Measurements from ENCODE around the gene FCER2. TPM values are rescaled to one million over a fixed set of nuclear protein-coding genes. Genes with fewer than 3 reads are reported as not detected.

Gene FCER2
- total and polyA plus RNA-seq, 2 of the 4 experiments (the other 2 are of a cell fraction), result not detected

DNA sequence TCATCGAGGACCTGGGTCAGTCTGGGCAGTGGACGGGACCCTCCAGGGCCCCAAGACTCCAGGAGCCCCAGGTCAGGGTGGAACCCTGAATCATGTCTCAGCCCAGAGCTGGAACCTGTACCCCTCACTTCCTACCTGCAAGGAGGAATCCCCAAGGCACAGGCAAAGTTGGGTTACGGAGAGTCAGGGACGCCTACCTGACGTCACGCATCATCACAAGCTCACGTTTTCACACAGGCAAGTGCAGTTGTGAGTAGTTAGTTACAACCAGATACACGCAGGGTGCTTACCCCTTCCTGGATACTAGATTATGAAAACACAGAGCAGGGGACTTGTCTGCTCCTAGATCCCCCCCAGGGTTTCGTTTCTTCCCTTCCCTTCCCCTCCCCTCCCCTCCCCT, 31.1 kb downstream of the FCER2 start:
- H3K4me2 ChIP-seq (ENCODE audit: low read depth, low read length), result no peak overlapping the region; the same call in 1 of the 2 replicates
- WGBS, 2 experiments (ENCODE audit: extremely low coverage in 2 of 2, insufficient read length in 1 of 2), result 33% methylated on average over 2 of the region's 9 CpGs; no CpG with 5 or more reads in 1 of the 2 experiments
- H3K4ac ChIP-seq (ENCODE audit: low read depth, low read length), result no peak overlapping the region
- H3K56ac ChIP-seq (ENCODE audit: extremely low read depth, insufficient read depth, low read length), result no peak overlapping the region
- peaks cover 4% of the 10 kb centered on the region; the same call in 1 of the 2 replicates for H3K9me3 ChIP-seq (ENCODE audit: control insufficient read depth, insufficient read depth, low read length)
- peaks cover 29% of the 10 kb centered on the region for H3K27me3 ChIP-seq (ENCODE audit: control insufficient read depth, insufficient read depth, low read length)
- H2BK120ac ChIP-seq (ENCODE audit: low read depth, low read length), result no peak overlapping the region
- ChIA-PET POLR2A (ENCODE audit: unreplicated experiment) (no interaction called here), CTCF (no interaction called here)
- no peak overlapping the region for H2BK20ac ChIP-seq (ENCODE audit: low read depth, low read length)
- H3K23ac ChIP-seq (ENCODE audit: low read depth, low read length), result no peak overlapping the region
- no peaks in the 10 kb centered on the region for H3K36me3 ChIP-seq (ENCODE audit: control insufficient read depth, insufficient read depth, low read length)
- no peak overlapping the region for H3K18ac ChIP-seq (ENCODE audit: low read depth, low read length)
- intact Hi-C loops (cut with micrococcal nuclease), result no loop called here
- no TSS peak for BruUV-seq (replicated peaks)
- in situ Hi-C loops (cut with MboI; ENCODE audit: low sequenced_read_pairs), result no loop called here
- H3K79me1 ChIP-seq (ENCODE audit: low read depth in 1 of 2, low read length in 2 of 2), result no peaks in the 10 kb centered on the region
- H3K4me3 ChIP-seq (ENCODE audit: insufficient read depth, low read depth, low read length), result no peak overlapping the region
- no peak overlapping the region for H3K14ac ChIP-seq (replicated peaks; ENCODE audit: low read depth, low read length)
- no peak overlapping the region for H2BK5ac ChIP-seq (ENCODE audit: low read depth, low read length, poor library complexity, severe bottlenecking)
- no peaks in the 10 kb centered on the region for H3K9me1 ChIP-seq (ENCODE audit: insufficient read depth, low read length)
- H4K8ac ChIP-seq (ENCODE audit: low read depth in 2 of 2, low read length in 2 of 2), result no peak overlapping the region
- ATAC-seq (ENCODE audit: low read depth) (no peak), DNase-seq (no peak)
- H3K9ac ChIP-seq (ENCODE audit: low read depth, low read length), result no peak overlapping the region
- no peak overlapping the region for H4K5ac ChIP-seq (ENCODE audit: low read depth, low read length)
- H2AK9ac ChIP-seq (replicated peaks; ENCODE audit: low read depth, low read length, poor library complexity), result no peak overlapping the region
- H2BK15ac ChIP-seq (ENCODE audit: low read depth, low read length), result no peak overlapping the region
- no peak overlapping the region for H3K27ac ChIP-seq (ENCODE audit: insufficient read depth, low read length)
- peak overlapping the region; percentile 80 for H2AFZ ChIP-seq (replicated peaks; ENCODE audit: low read length, poor library complexity)
- H2AK5ac ChIP-seq (ENCODE audit: low read depth, low read length), result no peak overlapping the region
- no peaks in the 10 kb centered on the region for H3K4me1 ChIP-seq (ENCODE audit: control insufficient read depth, insufficient read depth, low read length)
- TF ChIP-seq, protein P1, sequence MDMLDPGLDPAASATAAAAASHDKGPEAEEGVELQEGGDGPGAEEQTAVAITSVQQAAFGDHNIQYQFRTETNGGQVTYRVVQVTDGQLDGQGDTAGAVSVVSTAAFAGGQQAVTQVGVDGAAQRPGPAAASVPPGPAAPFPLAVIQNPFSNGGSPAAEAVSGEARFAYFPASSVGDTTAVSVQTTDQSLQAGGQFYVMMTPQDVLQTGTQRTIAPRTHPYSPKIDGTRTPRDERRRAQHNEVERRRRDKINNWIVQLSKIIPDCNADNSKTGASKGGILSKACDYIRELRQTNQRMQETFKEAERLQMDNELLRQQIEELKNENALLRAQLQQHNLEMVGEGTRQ (IDR thresholded peaks at IDR 0.05; ENCODE audit: low read depth, low read length), result no peak
- no peak for TF ChIP-seq RAD21 (IDR thresholded peaks at IDR 0.05; ENCODE audit: low read length)
- no peak for TF ChIP-seq BHLHE40 (IDR thresholded peaks at IDR 0.05; ENCODE audit: low read depth, low read length)
- no peak for TF ChIP-seq FOS (IDR thresholded peaks at IDR 0.05; ENCODE audit: low read depth, low read length)
- TF ChIP-seq MAZ (IDR thresholded peaks at IDR 0.05; ENCODE audit: borderline replicate concordance, low read depth, low read length), result no peak
- no peak for TF ChIP-seq CEBPB (IDR thresholded peaks at IDR 0.05; ENCODE audit: low read depth, low read length)
- TF ChIP-seq NFE2L2 (IDR thresholded peaks at IDR 0.05; ENCODE audit: low read depth, low read length), result no peak
- no peak for TF ChIP-seq SMC3 (IDR thresholded peaks at IDR 0.05; ENCODE audit: low read depth, low read length)
- no peak for TF ChIP-seq CHD1 (IDR thresholded peaks at IDR 0.05; ENCODE audit: low read depth, low read length)
- TF ChIP-seq MXI1 (IDR thresholded peaks at IDR 0.05; ENCODE audit: borderline replicate concordance, low read depth, low read length), result no peak
- TF ChIP-seq ELK1 (IDR thresholded peaks at IDR 0.05; ENCODE audit: borderline replicate concordance, low read depth, low read length), result no peak
- TF ChIP-seq MAFK (IDR thresholded peaks at IDR 0.05; ENCODE audit: low read depth, low read length), result no peak
- TF ChIP-seq, protein P2, sequence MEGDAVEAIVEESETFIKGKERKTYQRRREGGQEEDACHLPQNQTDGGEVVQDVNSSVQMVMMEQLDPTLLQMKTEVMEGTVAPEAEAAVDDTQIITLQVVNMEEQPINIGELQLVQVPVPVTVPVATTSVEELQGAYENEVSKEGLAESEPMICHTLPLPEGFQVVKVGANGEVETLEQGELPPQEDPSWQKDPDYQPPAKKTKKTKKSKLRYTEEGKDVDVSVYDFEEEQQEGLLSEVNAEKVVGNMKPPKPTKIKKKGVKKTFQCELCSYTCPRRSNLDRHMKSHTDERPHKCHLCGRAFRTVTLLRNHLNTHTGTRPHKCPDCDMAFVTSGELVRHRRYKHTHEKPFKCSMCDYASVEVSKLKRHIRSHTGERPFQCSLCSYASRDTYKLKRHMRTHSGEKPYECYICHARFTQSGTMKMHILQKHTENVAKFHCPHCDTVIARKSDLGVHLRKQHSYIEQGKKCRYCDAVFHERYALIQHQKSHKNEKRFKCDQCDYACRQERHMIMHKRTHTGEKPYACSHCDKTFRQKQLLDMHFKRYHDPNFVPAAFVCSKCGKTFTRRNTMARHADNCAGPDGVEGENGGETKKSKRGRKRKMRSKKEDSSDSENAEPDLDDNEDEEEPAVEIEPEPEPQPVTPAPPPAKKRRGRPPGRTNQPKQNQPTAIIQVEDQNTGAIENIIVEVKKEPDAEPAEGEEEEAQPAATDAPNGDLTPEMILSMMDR (conservative IDR thresholded peaks at IDR 0.05; ENCODE audit: low read depth, low read length), result no peak
- no peak for TF ChIP-seq RFX5 (IDR thresholded peaks at IDR 0.05; ENCODE audit: low read depth, low read length)
- TF ChIP-seq RCOR1 (IDR thresholded peaks at IDR 0.05; ENCODE audit: insufficient replicate concordance, low read length), result no peak
- no peak for TF ChIP-seq POLR2A (IDR thresholded peaks at IDR 0.05; ENCODE audit: low read depth, low read length)
- dilution Hi-C loops (cut with HindIII; ENCODE audit: low sequenced_read_pairs, unreplicated experiment), result no loop called here
- no peaks in the 10 kb centered on the region for H4K20me1 ChIP-seq (ENCODE audit: insufficient read depth, low read length)
- H4K91ac ChIP-seq (ENCODE audit: insufficient read depth, low read depth, low read length), result no peak overlapping the region
